Fibroblast of pulmonary artery (primary cell): ENCODE results near the gene AAR2.

Source experiments
- DNase-seq: peaks from one replicate; pipeline ENCODE4 v3.0.0-alpha.2; 2010; ENCODE audit warnings: low read depth
- H3K4me3 ChIP-seq: replicated peaks from 2 replicates; pipeline ENCODE4 v1.5.1; 2011; ENCODE audit warnings: low read depth, mild to moderate bottlenecking, control low read depth, low read length, moderate library complexity
- CTCF ChIP-seq: IDR thresholded peaks from 2 replicates; pipeline ENCODE4 v1.5.1; 2011; ENCODE audit warnings: mild to moderate bottlenecking, control low read depth, low read length, inconsistent platforms; ENCODE audit errors: missing control alignments

AAR2 gene

GRCh38 chr20:36201198-36201597, 35.1 kb upstream of the AAR2 start:
- H3K4me3 ChIP-seq: no peak overlapping the region
- DNase-seq: no peak
- TF ChIP-seq CTCF: no peak

- peak; percentile 49 for DNase-seq
These were observed 33.4 kb upstream of the AAR2 start for GRCh38 chr20:36202891-36203338.

GRCh38 chr20:36203861-36204260, 32.4 kb upstream of the AAR2 start:
- no peak for DNase-seq
- H3K4me3 ChIP-seq: no peak overlapping the region
- TF ChIP-seq CTCF: no peak

More at GRCh38 chr20:36202891-36203338, 33.4 kb upstream of the AAR2 start:
- peak; percentile 99 for TF ChIP-seq CTCF
- H3K4me3 ChIP-seq: no peak overlapping the region

- DNase-seq: peak; percentile 5
- H3K4me3 ChIP-seq: no peak overlapping the region
- no peak for TF ChIP-seq CTCF
These were observed 31.3 kb upstream of the AAR2 start for GRCh38 chr20:36205026-36205425.

DNA sequence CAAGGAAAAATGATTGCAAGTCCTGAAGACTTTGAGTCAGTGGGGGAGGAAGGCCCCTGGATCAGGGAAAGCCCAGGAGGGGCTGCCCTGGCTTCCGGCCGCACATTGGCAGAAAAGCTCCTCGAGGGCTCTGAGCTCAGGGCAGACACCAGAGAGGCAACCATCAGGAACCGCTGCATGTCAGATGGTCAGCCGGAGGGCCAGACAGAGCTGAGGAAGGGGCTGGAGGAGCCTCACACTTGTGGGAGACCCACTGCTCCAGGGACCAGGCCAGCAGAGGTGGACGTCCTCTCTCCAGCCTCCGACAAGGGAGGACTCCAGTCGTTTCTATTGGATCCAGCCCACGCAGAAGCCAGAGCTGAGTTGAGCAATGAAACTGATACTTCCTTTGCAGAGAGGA, 30.2 kb upstream of the AAR2 start:
- no peak for DNase-seq
- H3K4me3 ChIP-seq: no peak overlapping the region
- no peak for TF ChIP-seq CTCF

GRCh38 chr20:36206641-36207040, 29.6 kb upstream of the AAR2 start:
- TF ChIP-seq CTCF: no peak
- no peak overlapping the region for H3K4me3 ChIP-seq
- no peak for DNase-seq

GRCh38 chr20:36207602-36208001, 28.7 kb upstream of the AAR2 start:
- no peak for DNase-seq
- no peak overlapping the region for H3K4me3 ChIP-seq
- TF ChIP-seq CTCF: no peak
